DND-41 (cell line): ENCODE data around the gene ADNP.

ENCODE experiments used
- CTCF ChIP-seq: IDR thresholded peaks from 2 replicates; pipeline ENCODE4 v1.5.1; 2012; ENCODE audit warnings: borderline replicate concordance, low read length, moderate library complexity, mild to moderate bottlenecking; ENCODE audit not compliant: poor library complexity, severe bottlenecking; ENCODE audit errors: extremely low read depth
- EZH2 ChIP-seq: IDR thresholded peaks from 3 replicates; pipeline ENCODE4 v1.6.1; 2012; ENCODE audit warnings: borderline replicate concordance, low read depth, mild to moderate bottlenecking, moderate library complexity, low read length, inconsistent platforms; ENCODE audit not compliant: severe bottlenecking

- TF ChIP-seq CTCF (no peak), EZH2 (no peak)
Measured at GRCh38 chr20:50879649-50880550, 51.3 kb downstream of the ADNP start.
